Activated CD8-positive, alpha-beta memory T cell treated with anti-CD3 and anti-CD28 coated beads for 4 hours (primary cell): ENCODE results near the gene S1PR4.
"Not testable (repeated sequence)": the region's sequence is repeated elsewhere in the genome, so short reads cannot be mapped to it uniquely, and the experiment has no call there.

Source experiments
- DNase-seq, 2 donors: peaks; one replicate each; pipeline ENCODE4 v3.0.0-alpha.2; 2020; ENCODE audit warnings: low read depth in 2 of 2

S1PR4 gene

GRCh38 chr19:3151563-3152418 lies 26.8 kb upstream of the S1PR4 start:
- no peak for DNase-seq

DNA sequence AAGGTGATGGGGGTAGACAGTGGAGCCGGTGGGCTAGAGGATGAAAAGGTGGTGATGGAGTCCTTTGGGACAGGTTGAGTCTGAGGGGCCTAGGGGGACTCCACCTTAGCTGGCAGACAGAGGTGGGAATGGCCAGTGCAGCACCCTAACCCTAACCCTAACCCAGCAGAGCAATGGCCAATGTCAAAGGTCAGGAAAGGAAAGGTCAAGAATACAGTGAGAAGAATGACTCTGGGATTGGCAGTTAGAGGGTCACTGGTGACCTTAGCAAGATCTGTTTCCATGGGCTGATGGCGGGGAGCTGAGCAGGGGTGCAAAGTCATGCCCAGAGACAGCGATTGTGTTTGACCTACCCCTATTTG lies 26.2 kb upstream of the S1PR4 start:
- no peak for DNase-seq

GRCh38 chr19:3153286-3154230 lies 25.0 kb upstream of the S1PR4 start:
- no peak for DNase-seq

DNA sequence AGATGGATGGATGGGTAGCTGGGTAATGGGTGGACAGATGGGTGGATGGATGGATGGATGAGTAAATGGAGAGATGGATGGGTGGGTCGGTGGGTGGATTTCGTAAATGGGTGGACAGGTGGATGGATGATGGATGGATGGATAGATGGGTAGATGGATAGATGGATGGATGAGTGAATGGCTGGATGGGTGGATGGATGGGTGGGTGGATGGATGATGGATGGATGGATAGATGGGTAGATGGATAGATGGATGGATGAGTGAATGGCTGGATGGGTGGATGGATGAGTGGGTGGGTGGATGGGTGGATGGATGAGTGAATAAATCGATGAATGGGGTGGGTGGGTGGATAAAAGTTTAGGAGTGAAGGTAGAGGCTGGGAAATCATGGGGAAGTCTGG lies 24.1 kb upstream of the S1PR4 start:
- DNase-seq = not testable (repeated sequence)

DNA sequence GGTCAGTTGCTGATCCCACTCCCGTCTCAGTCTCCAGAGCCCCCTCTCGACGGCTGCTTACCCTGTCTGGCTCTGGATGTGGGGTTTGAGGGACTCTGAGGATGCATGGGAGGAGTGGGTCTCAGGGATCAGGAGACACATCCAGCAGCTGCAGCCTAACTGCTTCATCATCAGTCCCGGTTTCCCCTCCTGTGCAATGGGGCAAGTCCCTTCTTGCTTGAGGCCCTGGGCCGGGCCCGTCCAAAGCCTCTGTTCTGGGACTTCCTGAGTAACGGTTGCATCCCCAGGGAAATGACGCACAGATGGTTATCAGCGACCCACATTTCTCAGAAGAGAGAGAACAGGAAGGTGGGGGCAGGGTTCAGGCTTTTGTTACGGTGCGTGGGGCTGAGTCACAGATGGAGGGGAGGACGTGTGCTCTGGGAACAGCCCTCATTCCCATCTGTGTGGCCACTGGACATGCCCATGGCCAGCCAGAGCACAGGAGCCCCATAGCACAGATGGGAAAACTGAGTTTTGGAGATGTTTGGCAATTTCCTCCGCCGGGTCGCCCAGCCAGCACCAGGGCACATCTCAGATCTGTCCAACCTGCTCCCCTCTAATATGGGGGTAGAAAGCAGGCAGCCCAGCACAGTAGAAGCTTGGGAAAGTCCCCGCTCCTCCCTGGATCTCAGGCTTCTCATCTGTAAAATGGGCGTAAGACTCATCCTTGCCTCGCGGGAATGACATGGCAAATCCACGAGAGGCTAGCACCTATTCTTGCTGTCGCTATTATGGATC lies 23.4 kb upstream of the S1PR4 start:
- DNase-seq = peak; percentile 55 to 81

DNA sequence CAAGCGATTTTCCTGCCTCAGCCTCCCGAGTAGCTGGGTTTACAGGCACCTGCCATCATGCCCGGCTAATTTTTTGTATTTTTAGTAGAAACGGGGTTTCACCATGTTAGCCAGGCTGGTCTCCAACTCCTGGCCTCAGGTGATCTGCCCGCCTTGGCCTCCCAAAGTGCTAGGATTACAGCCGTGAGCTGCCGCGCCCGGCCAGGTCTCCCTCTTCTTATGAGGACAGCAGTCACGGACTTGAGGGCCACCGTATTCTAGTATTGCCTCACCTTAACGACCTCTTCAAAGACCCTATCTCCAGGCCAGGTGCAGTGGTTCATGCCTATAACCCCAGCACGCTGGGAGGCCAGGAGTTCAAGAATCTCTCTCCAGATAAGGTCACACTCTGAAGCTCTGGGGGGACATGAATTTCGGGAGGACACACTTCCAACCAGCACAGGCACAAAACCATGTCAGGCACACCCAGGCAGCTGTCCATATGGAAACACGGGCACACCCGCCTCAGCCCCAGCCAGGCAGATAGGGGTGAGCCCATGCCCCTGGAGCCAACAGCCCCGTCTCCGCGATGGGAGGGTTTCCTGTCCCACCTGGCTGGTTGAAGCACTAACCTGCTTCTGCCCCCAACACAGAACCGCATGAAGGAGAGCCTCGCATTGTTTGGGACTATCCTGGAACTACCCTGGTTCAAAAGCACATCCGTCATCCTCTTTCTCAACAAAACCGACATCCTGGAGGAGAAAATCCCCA lies 21.3 kb upstream of the S1PR4 start:
- DNase-seq = no peak

GRCh38 chr19:3159565-3159964 lies 19.0 kb upstream of the S1PR4 start:
- DNase-seq = no peak

DNA sequence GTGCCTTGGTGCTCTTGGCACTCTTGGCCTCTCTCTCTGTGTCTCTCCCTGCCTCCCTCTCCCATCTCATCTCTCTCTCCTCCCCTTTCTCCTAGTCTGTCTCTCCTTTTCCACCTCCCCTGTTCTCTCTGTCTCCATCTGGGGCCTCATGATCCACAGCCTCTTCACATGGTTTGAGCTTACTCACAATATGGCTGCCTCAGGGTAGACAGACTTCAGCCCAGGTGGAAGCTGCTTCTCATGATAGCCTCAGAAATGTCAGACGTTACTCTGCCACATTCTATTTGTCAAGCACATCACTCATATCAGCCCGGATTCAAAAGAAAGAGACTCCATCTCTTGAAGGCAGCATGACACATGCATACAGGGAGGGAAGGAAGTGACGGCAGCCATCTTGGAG lies 18.4 kb upstream of the S1PR4 start:
- no peak for DNase-seq

DNA sequence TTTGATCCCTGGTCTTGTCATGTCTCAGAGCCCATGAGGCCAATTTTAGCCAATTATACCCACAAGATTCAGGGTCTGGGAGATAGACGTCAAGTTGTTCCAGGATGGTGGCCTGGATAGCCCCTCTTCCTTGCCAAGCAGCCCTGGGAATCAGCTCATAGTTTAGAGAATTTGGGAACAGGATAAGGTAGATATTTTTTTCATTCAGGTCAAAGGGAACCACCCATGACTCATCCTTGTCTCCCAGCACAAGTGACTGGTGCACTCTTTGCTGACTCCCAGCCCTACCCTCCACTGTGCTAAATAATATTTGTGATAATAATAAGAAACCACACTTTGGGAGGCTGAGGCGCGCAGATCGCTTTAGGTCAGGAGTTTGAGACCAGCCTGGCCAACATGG lies 17.1 kb upstream of the S1PR4 start:
- no peak for DNase-seq

GRCh38 chr19:3162418-3163229 lies 15.9 kb upstream of the S1PR4 start:
- no peak for DNase-seq

GRCh38 chr19:3163230-3163886 lies 15.2 kb upstream of the S1PR4 start:
- peak; percentile 56 for DNase-seq

GRCh38 chr19:3163943-3164342 lies 14.6 kb upstream of the S1PR4 start:
- DNase-seq = no peak

- DNase-seq = no peak
Observed at GRCh38 chr19:3167533-3168272, 10.9 kb upstream of the S1PR4 start.

- no peak for DNase-seq
Observed at GRCh38 chr19:3171894-3172672, 6.5 kb upstream of the S1PR4 start.

GRCh38 chr19:3172673-3173000 lies 5.9 kb upstream of the S1PR4 start:
- not testable (repeated sequence) for DNase-seq

GRCh38 chr19:3175781-3176714 lies 2.5 kb upstream of the S1PR4 start:
- no peak for DNase-seq
